WTC11 (cell line): ENCODE results near the gene WARS2. TPM values are rescaled to one million over a fixed set of nuclear protein-coding genes. Genes with fewer than 3 reads are reported as not detected.

ENCODE experiments used
- ATAC-seq: fragments of 200-7000 bp; cut with Tn5 transposase; 2 replicates; pipeline ENCODE4 v1.10.0; 2021; ENCODE audit warnings: mild to moderate bottlenecking, moderate library complexity
- CTCF ChIA-PET: fragments of 300-600 bp; sonication (Branson Sonifier 250); formaldehyde crosslinking; loops from one replicate; lab custom pipeline; 2021; ENCODE audit warnings: antibody characterized with exemption; lab: Charles Lee
- POLR2A ChIA-PET: fragments of 350-600 bp; sonication (Branson Sonifier 250); formaldehyde crosslinking; loops from one replicate; lab custom pipeline; 2021; ENCODE audit warnings: antibody characterized with exemption; lab: Charles Lee
- DNase-seq: peaks from one replicate; pipeline ENCODE4 v3.0.0; 2021; ENCODE audit warnings: low spot score
- H3K27ac Mint-ChIP-seq: 2 replicates; pipeline ENCODE4 v1.8.0; 2021; ENCODE audit warnings: mixed read lengths
- H3K27me3 Mint-ChIP-seq: 2 replicates; pipeline ENCODE4 v1.8.0; 2021; ENCODE audit warnings: low read depth, mild to moderate bottlenecking, moderate library complexity, mixed read lengths
- H3K36me3 Mint-ChIP-seq: 2 replicates; pipeline ENCODE4 v1.8.0; 2021; ENCODE audit warnings: mixed read lengths
- H3K4me1 Mint-ChIP-seq: 2 replicates; pipeline ENCODE4 v1.8.0; 2022; ENCODE audit warnings: mixed read lengths
- H3K4me3 Mint-ChIP-seq: 2 replicates; pipeline ENCODE4 v1.8.0; 2021; ENCODE audit warnings: mild to moderate bottlenecking, moderate library complexity, mixed read lengths
- H3K9me3 Mint-ChIP-seq: 2 replicates; pipeline ENCODE4 v1.8.0; 2021; ENCODE audit warnings: mixed read lengths
- EMX1 ChIP-seq: fragments of 250-450 bp; sonication (Bioruptor Pico); IDR thresholded peaks from 2 replicates; pipeline ENCODE4 v1.8.0; 2021; ENCODE audit warnings: mild to moderate bottlenecking
- GTF2I ChIP-seq: fragments of 250-450 bp; sonication (Bioruptor Pico); conservative IDR thresholded peaks from 2 replicates; pipeline ENCODE4 v1.4.0; 2021; ENCODE audit warnings: mild to moderate bottlenecking
- HMGXB4 ChIP-seq: sonication (generic); formaldehyde crosslinking; IDR thresholded peaks from 2 replicates; pipeline ENCODE4 v1.8.1; 2023; ENCODE audit warnings: mild to moderate bottlenecking, moderate library complexity, missing genetic modification reagents
- MXD4 ChIP-seq: fragments of 250-450 bp; sonication (Bioruptor Pico); IDR thresholded peaks from 2 replicates; pipeline ENCODE4 v1.8.0; 2021; ENCODE audit warnings: mild to moderate bottlenecking, moderate library complexity, borderline replicate concordance
- PREB ChIP-seq: sonication (generic); formaldehyde crosslinking; IDR thresholded peaks from 2 replicates; pipeline ENCODE4 v1.8.1; 2022; ENCODE audit warnings: mild to moderate bottlenecking, missing genetic modification reagents, moderate library complexity, borderline replicate concordance
- TEAD4 ChIP-seq: sonication (generic); formaldehyde crosslinking; IDR thresholded peaks from 2 replicates; pipeline ENCODE4 v1.8.0; 2022; ENCODE audit warnings: mild to moderate bottlenecking, missing genetic modification reagents
- TP53 ChIP-seq: sonication (generic); formaldehyde crosslinking; IDR thresholded peaks from 2 replicates; pipeline ENCODE4 v1.8.1; 2023; ENCODE audit warnings: mild to moderate bottlenecking, missing genetic modification reagents
- ZBTB43 ChIP-seq: sonication (generic); formaldehyde crosslinking; IDR thresholded peaks from 2 replicates; pipeline ENCODE4 v1.8.1; 2023; ENCODE audit warnings: mild to moderate bottlenecking, missing genetic modification reagents
- ZNF423 ChIP-seq: fragments of 250-450 bp; sonication (Bioruptor Pico); IDR thresholded peaks from 2 replicates; pipeline ENCODE4 v2.1.2; 2022; ENCODE audit warnings: mild to moderate bottlenecking, moderate library complexity
- ZNF532 ChIP-seq: fragments of 250-450 bp; sonication (Bioruptor Pico); IDR thresholded peaks from 2 replicates; pipeline ENCODE4 v1.9.0; 2021; ENCODE audit warnings: mild to moderate bottlenecking, borderline replicate concordance
- total RNA-seq: library from RNA; stranded (reverse); gene quantifications from 3 replicates; pipeline ENCODE4 v1.2.3, GENCODE V29; 2021
- TF ChIP-seq, protein P1 (sequence below): sonication (generic); formaldehyde crosslinking; IDR thresholded peaks from 2 replicates; pipeline ENCODE4 v1.8.0; 2022; ENCODE audit warnings: mild to moderate bottlenecking, missing genetic modification reagents
- TF ChIP-seq, protein P2 (sequence below): fragments of 250-450 bp; sonication (Bioruptor Pico); IDR thresholded peaks from 2 replicates; pipeline ENCODE4 v1.9.0; 2021; ENCODE audit warnings: moderate library complexity, mild to moderate bottlenecking, inconsistent platforms, borderline replicate concordance

WARS2 gene
- total RNA-seq, 1 experiment from 2014 or later = 9.3 TPM

DNA sequence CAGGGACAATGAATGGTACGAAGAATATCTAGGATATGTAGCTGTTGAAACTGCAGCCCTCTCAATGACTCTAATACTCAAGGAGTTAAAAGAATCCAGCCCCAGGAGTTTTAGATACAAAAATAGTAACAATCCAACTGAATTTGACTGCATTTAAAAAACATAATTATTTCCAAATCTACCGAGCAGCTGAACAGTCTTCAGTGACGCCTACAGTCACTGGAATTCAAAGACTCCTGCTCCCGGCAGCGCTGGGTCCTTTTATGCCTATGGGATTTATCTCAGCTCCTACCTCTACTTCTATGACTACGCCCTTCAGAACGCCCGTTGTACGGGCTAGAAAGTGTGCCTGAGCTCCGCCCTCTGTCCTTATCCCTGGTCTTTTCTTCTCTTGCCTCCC is 55.7 kb downstream of the WARS2 start (continued):
- TF ChIP-seq ZNF532 (CRISPR knock-in tag) (no peak), EMX1 (no peak), ZBTB43 (CRISPR knock-in tag) (no peak), ZNF423 (CRISPR knock-in tag) (no peak)

- H3K4me1 Mint-ChIP-seq = peaks cover 14% of the 10 kb centered on the region
- no peak overlapping the region for H3K27ac Mint-ChIP-seq
- TF ChIP-seq PREB (CRISPR knock-in tag) (no peak), TEAD4 (CRISPR knock-in tag) (no peak)
- TF ChIP-seq, all 79 proteins: peak for 0
- no peaks in the 10 kb centered on the region for H3K36me3 Mint-ChIP-seq
- ChIA-PET POLR2A (no interaction called here), CTCF (no interaction called here)
- ATAC-seq = no peak
- no peaks in the 10 kb centered on the region; the same call in 1 of the 2 replicates for H3K9me3 Mint-ChIP-seq
- no peaks in the 10 kb centered on the region for H3K27me3 Mint-ChIP-seq
- H3K4me3 Mint-ChIP-seq = no peak overlapping the region
- DNase-seq = no peak
Observed at GRCh38 chr1:119083980-119084379, 56.5 kb downstream of the WARS2 start.

DNA sequence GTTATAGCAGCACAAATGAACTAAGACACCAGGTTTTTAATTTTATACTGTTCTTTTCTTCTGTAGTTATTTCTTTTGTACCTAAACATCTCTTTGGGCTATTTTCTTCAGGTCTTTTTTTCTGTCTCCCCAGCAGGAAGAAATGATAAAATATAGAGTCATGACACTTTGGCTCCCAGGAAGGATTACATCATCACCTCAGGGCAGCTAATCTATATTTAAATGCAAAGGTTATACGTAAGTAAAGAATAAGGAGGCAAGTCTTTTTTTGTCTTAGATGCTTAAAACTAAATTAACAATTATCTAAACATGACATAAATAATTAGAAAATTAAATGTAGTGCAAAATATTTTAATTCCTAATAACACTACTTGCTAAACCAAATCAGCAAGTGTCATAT is 57.0 kb downstream of the WARS2 start:
- TF ChIP-seq, protein P1, sequence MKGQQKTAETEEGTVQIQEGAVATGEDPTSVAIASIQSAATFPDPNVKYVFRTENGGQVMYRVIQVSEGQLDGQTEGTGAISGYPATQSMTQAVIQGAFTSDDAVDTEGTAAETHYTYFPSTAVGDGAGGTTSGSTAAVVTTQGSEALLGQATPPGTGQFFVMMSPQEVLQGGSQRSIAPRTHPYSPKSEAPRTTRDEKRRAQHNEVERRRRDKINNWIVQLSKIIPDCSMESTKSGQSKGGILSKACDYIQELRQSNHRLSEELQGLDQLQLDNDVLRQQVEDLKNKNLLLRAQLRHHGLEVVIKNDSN (CRISPR knock-in tag) = no peak
- TF ChIP-seq GTF2I (CRISPR knock-in tag) (no peak), TP53 (CRISPR knock-in tag) (no peak), MXD4 (CRISPR knock-in tag) (no peak), HMGXB4 (CRISPR knock-in tag) (no peak)
- TF ChIP-seq, protein P2, sequence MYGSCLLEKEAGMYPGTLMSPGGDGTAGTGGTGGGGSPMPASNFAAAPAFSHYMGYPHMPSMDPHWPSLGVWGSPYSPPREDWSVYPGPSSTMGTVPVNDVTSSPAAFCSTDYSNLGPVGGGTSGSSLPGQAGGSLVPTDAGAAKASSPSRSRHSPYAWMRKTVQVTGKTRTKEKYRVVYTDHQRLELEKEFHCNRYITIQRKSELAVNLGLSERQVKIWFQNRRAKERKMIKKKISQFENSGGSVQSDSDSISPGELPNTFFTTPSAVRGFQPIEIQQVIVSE (CRISPR knock-in tag) = no peak
- no peaks in the 10 kb centered on the region; the same call in 1 of the 2 replicates for H3K9me3 Mint-ChIP-seq

More for the DNA sequence above, 57.0 kb downstream of the WARS2 start:
- no peak for DNase-seq
- Mint-ChIP-seq H3K4me3 (no peak overlapping the region), H3K27me3 (no peaks in the 10 kb centered on the region), H3K27ac (no peak overlapping the region), H3K36me3 (no peaks in the 10 kb centered on the region), H3K4me1 (peaks cover 14% of the 10 kb centered on the region)
- POLR2A ChIA-PET = no interaction called here
- no peak for ATAC-seq
- CTCF ChIA-PET = no interaction called here
